MV-4-11 (cell line): ENCODE measurements around the gene SORBS1.

Experiments used
- DNase-seq: peaks from one replicate; lab custom pipeline; 2025; lab: John Stamatoyannopoulos, UW

SORBS1 gene

DNA sequence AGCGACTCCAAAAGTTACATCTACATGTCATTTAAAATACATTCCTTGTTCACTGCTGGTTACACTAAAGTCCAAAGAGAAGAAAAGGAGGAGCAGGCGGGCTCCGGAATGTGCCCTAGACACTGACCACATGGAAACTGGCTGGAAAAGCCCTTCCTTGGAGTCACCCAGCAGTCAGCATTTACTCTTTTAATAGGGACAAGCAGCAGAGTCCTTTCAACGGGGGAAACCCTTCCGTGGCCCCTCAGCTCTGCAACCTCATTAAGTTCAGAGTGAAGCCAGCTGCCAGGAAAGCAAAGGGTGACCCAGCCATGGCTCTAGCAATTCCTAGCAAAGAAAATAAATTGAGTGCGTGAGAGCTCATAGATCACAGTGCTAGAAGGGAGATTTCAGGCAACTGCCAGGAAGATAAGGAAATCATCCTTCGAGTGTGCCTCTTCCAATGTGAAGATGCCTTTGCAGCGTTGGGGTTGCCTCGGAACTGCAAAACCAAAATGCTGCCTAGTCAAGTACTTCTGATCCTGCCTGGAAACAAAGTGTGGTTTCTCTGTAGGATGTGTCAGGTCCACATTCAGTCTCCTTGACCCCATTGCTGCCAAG lies 101.6 kb downstream of the SORBS1 start:
- DNase-seq: no peak

DNA sequence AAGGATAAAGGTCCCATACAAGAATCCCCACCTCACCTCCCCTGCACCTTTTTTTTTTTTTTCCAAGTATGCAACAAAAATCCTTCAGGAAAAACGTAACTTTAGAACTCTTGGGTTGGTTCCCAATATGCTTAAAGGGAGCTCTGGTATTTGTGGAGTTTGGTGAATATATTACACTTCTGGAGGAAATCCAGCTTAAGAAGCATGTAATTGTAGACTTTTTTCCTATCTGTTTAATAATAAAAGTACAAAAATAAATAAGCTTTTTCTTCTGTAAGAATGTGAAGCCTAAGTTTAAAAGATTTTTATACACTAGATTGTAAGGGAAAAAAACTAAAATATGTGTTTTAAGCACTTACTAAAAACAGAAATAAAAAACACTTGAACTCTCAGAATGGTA lies 102.3 kb downstream of the SORBS1 start:
- DNase-seq: no peak

DNA sequence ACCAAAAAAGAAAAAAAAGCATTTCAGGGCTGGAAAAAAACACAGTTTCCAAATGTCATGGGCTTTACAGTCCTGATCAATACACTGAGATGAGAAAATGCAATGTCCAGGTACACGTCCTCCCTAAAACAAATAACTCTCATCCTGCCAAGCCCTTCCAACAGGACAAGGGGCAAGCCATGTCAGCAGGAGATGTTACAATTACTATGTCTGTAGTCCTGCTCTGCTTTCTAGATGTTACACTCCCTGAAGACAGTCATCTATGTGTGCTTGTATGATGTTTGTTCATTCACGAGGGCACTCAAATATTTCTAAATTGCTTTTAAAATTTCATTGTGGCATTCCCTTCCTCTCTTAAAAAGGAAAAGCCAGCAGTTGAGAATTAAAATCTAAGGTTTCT lies 103.2 kb downstream of the SORBS1 start:
- no peak for DNase-seq

DNA sequence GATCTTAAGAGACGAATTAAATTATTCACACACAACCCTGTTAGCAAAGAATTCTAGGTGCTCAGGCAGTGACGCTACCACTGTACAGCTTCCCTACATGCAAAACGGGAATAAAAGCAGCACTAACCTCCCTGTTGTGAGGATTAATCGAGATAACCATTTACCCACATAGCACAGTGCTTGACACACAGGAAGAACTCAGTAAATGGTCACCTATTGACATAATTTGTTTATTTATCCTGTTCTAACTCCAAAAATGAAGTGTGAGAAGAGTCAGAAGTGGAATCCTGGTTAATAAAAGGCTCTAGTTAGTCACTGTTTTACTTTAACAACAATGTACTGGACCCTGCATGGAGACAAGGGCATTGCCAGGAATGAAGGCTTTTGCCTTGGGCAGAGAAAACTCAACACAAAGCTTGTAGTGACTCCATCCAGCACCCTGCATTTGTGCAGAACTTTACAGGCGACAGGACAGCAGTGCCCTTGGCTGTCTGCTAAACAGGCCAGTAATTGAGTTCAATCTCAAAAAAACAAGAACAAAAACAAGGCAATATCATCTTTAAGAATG lies 103.8 kb downstream of the SORBS1 start:
- no peak for DNase-seq

DNA sequence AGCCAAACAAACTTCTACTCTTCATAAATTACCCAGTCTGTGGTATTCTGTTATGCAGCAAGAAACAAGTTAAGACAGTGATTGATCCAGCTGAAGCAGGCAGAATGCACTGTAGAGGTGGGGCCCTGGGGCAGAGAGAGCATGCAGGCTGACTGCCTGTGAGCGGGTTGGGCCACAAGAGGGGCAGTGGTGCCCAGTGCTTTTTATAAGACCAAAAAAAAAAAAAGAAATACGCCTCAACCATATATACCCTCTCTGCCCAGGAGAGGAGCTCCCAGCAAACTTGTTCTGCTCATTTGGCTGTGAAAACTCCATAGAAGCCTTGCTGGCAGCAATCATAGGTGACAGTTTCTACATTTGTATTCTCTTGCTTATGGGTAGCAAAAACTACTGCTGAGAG lies 104.7 kb downstream of the SORBS1 start:
- DNase-seq: no peak

DNA sequence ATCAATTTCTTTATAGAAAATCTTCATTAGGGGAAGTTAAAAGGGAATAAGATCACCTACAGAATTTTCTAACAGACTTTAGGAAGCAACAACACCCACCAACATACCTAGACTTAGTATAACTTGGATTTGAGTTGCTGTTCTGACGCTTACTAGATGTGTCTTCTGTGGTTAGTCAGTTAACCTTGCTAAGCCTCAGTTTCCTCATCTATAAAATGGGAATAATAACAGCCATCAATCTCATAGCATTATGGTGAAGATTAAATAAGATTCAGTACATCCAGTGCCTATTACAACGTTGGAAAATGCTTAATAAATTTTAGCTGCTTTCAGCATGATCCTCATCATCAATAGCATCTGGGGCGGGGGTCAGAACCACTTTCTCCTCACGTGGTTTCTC lies 106.2 kb downstream of the SORBS1 start:
- no peak for DNase-seq

DNA sequence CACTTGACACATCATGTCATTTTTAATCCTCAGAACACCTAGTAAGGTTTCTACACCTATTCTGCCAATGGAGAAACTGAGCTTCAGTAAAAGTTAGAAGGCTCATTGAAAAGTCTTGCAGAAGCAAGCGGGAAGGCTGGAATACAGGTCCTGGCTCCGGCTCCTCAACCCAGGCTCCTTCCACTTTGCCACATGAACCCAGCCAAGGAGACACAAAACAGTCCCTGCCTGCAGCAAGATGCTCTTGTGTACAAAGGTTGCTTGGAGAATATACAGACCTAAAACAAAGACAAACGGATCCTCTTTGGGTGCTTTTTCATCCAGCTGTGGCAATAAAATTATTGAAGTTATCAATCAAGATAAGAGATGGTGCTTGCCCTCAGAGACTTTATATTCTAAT lies 106.8 kb downstream of the SORBS1 start:
- no peak for DNase-seq

DNA sequence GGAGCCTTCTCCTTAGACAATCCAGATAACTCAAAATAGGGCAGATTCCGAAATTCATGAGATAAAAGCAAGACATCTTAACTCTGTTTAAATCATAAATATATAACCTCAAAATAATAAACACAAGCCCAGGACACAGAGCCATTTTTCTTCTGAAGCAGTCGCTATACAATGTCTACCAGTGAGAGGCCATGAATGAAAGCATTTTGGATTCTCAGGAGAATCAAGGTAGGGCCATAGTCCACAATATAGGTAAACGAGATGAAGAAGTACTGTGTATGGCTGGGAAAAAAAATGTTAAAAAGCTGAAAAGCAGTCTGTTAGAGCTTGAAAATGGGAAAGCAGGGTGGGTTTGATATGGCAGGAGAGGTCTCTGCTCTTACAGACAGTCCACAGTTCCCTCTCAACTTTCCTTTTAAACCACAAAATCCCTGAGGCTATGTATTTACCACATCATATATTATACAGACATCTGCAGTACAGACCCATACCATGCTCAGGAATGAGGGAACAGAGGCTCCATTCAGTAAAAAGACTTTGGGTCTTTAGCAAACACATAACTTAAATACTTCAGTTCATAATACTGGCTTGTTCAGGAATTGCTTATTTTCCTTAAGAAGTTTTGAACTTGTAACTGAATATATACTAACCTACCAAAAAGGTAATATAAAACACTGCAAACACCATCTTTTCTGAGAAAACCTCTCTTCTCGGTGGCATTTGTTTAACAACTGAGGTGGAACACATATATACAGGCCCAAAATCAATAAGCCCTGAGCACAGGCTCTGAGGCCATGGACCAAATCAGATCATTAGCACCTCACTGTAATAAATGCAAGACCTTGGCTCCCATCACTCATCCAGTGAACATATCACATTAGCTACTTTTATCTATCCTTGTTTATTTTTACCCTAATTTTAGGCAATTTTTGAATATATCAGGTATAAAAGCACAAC lies 109.3 kb downstream of the SORBS1 start:
- DNase-seq: no peak

DNA sequence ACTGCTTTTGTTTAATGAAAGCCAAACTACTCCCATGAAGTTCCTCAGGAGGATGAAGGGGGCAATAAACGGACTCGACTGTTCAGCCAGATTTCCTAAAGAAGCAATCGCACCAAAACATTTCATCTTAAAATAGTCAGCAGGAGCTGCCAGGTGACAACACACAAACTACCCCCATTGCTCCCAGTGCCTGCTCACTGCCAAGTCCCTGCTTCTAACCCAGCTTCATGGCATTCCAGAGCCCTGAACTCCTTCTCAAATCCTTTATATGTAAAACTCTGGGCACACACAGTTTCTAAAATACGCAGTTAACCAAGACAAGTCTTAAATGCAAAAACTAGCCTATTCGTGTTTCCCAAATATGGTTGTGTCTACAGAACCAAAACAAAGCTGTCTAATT lies 110.0 kb downstream of the SORBS1 start:
- DNase-seq: no peak

DNA sequence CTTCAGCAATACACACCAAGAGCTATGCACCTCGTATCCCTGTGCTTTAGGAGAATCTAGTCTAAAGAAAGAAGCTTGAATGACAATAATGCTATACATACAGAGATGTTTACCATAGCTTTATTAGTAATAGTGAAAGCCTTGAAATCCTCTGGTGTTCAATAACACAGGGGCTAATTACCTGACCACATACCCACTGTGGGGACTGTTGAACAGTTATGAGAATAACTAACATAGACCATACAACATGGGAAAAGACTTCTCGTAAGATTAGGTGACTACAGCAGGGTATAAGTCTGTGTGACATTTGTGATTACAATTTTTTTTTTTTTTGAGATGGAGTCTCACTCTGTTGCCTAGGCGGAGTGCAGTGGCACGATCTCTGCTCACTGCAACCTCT lies 111.0 kb downstream of the SORBS1 start:
- no peak for DNase-seq

DNA sequence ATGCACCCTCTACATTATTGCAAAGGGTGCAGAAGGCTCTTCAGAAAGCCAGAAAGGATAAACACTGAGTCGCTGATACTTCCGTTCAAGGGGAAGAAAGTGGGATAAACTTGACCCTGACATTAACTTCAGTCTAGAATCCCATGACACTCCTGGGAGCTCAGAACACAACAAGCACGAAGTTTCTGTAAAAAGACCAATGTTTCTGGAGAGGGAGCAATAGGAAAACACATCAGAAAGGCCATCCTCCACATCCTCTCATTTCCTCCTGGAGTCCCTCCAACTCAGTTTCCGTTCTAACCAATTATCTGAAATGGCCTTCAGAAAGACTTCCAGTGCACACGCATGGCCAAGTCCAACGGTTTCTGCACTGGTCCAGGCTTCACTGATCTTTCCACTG lies 113.5 kb downstream of the SORBS1 start:
- DNase-seq: no peak

DNA sequence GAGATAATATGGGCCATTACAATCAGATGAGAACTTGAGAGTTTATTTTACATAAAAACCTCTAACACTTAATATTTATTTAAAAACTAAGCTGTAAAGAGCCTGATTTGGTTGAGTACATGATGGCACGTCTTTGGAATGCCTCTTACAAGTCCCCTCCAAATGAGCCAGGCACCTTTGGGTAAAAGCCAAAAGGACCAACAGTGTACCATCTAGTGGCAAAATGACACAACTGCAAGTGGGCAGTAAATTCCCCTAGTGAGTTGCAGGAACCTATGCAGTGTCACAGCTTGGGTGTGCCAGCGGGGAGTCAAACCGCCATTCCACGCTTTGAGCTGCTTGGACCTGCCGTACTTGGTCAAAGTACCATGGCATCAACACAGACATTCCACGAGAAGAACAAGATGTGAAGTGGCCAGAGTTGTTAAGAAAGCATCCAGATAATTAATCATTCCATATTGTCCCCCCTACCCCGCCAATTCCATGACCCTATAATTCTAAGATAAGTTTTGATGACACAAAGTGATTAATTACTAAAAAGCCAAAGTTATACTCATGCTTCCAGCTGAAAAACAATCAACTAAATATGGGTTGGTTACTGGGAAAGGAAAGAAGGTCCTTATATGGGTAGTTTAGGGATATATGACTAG lies 115.2 kb downstream of the SORBS1 start:
- DNase-seq: peak; percentile 44

DNA sequence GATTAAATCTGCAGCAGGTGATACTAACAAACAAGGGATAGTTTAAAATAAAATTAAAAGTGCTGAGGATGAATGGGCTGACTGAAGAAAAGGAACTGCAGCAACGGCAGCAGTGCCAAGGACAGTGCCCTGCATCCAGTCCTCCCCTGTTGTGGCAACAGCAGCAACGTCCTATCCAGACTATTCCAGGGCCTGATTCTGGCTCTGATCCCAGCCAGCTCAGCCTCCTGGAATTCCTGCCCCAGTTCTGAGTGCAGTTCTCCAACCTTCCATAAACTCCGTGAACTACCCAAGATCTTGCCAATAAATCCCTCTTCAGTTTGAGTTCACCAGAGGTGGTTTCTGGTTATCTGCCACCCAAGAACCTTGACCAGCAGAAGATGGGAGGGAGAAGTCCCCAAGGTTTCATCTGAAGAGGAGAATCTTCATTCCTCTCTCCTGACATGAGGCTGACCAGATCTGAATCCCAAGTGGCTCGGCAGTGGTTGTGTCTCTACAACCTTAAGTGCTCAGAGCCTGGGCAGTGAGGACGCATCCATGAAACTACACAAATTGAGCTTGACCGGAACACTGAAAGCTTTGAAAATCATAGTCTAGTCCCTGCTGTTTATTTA lies 115.8 kb downstream of the SORBS1 start:
- no peak for DNase-seq

DNA sequence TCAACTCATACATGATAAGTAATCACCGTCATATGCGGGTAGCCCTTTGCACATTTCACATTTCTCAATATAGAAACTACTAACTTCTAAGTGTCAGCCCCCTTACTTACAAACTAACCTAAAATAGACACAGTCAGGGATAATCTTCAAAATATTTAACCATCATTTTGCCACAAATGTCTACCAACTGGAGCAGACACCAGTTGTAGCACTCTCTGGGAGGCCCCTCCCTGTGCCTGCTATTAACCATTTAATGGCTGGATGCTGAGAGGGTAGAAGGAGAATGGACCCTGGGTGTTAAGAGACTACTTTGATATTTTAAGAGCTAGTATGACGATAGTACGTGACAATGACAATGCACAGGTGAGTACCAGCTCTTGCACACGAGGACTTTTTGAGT lies 116.4 kb downstream of the SORBS1 start:
- no peak for DNase-seq

DNA sequence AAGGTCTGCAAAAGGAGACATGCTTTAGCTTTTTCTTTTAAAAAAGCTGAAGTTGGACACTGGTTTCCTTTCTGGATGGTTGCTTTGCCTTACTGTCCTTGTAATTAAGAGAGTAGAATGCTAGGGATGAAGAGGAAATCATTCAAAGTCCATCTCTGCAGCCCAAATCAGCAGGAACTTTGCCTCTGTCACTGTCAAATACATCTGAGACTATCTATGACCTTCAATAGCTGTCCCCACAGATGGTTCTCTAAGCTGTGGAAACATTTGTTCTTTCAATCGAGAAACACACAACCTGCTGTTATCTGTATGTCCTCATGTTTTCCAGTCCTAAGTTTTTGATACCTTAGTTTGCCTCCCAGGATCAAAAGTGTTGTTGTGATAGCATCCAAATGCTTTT lies 117.5 kb downstream of the SORBS1 start:
- DNase-seq: no peak

DNA sequence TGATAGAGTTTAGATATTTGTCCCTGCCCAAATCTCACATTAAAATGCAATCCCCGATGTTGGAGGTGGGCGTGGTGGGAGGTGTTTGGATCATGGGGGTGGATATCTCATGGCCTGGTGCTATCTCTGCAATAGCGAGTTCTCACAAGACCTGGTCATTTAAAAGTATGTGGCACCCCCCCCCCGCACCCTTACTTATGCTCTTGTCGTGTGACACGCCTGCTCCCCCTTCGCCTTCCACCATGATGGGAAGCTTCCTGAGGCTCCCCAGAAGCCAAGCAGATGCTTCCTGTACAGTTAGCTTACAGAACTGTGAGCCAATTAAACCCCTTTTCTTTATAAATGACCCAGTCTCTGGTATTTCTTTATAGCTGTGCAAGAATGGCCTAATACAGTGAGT lies 118.8 kb downstream of the SORBS1 start:
- no peak for DNase-seq

DNA sequence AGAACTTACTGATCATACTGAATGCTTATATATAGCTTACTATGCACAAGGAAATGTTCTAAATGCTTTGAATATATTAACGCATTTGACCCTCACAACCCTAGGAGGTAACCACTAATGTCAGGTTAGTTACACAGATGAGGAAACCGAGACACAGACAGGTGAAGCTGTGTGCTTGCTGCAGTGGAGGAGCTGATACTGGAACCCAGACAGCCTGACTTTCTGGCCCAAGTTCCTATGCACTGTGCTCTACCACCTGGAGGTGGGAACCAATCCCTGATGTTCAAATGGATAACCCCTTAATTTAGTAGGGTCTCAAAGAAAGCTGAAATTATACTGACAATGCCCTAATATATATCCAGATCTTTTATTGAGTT lies 119.6 kb downstream of the SORBS1 start:
- no peak for DNase-seq

DNA sequence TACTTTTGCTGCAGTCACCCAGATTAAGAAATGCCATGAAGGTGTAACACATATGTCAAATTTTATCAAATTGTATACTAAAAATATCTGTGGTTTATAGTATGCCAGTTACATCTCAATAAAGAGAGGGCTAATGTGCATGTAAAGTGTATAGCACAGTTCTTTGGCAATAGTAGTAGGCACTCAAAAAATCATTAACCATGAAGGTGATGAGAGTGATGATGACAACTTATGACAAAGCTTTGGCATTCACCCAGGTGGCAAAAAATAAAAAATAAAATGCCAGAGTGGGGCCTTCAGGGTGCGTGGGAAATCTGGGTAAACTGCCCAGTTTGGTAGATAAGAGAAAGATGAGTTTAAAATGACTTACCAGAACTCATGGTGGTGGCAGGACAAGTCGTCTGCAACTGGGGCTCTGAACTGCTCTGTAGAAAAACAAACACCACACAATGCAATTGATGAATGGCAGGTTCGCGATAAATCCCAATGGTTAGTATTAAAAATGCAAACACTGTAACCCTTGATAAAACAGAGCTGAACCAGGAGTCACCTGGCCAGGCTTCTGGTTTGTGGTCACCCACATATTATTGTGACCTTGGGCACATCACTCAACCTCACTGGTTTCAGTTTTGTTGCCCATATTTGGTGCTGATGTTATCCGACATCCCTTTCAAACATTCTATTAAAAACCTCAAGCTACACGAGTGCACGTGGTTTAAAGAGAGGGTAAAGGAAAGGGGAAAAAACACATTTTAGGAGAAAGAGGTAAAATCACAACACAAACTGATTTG lies 120.2 kb downstream of the SORBS1 start:
- DNase-seq: no peak

DNA sequence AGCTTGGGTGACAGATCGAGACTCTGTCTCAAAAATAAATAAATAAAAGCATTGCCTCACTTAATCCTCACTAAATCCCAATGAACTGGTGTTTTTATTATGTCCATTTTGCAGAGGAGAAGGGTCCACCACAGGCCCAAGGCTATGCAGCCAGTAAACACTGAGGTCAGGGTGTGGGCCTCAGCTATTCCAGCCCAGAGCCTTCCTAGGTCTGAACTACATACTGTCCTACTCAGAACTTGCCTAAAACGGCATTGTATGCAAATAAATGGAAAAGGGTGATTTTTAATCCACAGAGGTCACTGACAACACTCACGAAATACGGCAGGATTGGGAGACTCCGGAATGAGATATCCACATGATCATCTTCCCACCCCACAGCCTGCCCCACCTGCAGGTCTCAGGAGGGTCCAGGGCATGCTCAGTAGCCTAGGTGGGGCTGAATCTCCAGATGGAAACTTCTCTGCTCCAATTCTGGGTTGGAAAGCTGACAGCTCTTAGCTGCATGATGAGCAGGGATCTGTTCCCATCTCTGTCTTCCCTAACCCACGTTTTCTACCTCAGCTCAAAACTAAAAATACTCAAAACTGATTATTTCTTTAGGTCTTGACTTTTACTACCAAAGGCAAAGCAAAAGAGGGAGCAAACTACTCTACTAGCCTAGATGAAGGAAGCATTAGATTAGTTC lies 121.0 kb downstream of the SORBS1 start:
- DNase-seq: no peak

DNA sequence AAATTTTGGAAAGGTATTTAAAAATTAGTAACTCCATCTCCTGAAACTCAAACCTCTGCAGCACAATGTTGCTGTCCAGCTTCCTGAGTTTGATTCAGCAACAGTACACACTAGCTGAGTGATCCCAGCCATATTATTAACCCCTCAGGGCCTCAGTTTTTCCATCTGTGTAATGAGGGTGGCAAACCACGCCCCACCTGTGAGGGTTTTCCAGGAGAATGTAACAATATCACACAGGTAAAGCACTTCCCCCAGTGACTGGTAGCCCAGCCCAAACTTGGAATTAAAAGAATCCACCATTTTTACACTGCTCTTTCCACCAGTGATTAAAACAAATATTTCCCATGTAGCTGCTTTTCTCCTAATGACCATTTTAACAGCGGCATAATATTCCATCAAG lies 122.4 kb downstream of the SORBS1 start:
- DNase-seq: no peak

DNA sequence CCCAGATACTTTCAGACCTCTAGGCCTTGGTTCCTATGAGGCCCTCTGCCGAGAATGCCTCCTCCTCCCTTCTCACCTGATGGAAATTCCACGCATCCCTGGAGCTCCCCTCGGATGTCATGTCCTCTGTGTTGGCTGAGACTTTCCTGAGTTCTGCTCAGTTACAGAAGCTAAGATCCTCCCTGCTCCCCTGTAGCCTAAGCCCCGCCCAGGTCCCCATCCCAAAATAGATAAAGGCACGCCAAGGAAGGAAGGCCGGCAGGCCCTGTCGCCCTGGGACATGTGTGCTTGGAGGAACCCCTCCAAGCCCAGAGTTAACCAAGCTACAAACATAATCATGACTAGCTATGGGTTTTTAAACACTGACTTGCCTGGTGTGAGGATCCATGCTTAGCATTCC lies 123.5 kb downstream of the SORBS1 start:
- DNase-seq: no peak
